Measurements from ENCODE around the gene COL20A1.

GRCh38 chr20:63330084-63330760, 37.2 kb downstream of the COL20A1 start:
- TF ChIP-seq CTCF (IDR thresholded peaks at IDR 0.05) (no peak), POLR2A (IDR thresholded peaks at IDR 0.05) (no peak), EP300 (IDR thresholded peaks at IDR 0.05) (no peak)
